Astrocyte (in vitro differentiated cells and primary cell): Measurements from ENCODE around the gene HOXD10. TPM values are rescaled to one million over a fixed set of nuclear protein-coding genes. Genes with fewer than 3 reads are reported as not detected.

Experiments used
- DNase-seq: peaks from one replicate; pipeline ENCODE4 v3.0.0-alpha.2; 2010; ENCODE audit warnings: low read depth
- FAIRE-seq: peaks from 2 replicates; lab custom pipeline; 2011; peaks lifted over from hg19 to GRCh38; lab: Jason Lieb, UNC
- H2AFZ ChIP-seq: 2 replicates; pipeline ENCODE4 v1.6.0; 2012; ENCODE audit warnings: low read depth, low read length, inconsistent platforms
- H3K27ac ChIP-seq: 2 replicates; pipeline ENCODE4 v1.5.1; 2011; ENCODE audit warnings: low read depth, low read length, inconsistent platforms
- H3K27me3 ChIP-seq: 2 replicates; pipeline ENCODE4 v1.6.0; 2011; ENCODE audit warnings: low read length, inconsistent platforms; ENCODE audit not compliant: insufficient read depth
- H3K36me3 ChIP-seq: 2 replicates; pipeline ENCODE4 v1.5.1; 2011; ENCODE audit warnings: low read length, inconsistent platforms; ENCODE audit not compliant: insufficient read depth
- H3K4me1 ChIP-seq: 2 replicates; pipeline ENCODE4 v1.5.1; 2011; ENCODE audit warnings: low read length, inconsistent platforms; ENCODE audit not compliant: insufficient read depth
- H3K4me2 ChIP-seq: 2 replicates; pipeline ENCODE4 v1.6.0; 2012; ENCODE audit warnings: low read length, inconsistent platforms
- H3K4me3 ChIP-seq: 2 replicates; pipeline ENCODE4 v1.5.1; 2011; ENCODE audit warnings: low read depth, mild to moderate bottlenecking, low read length, inconsistent platforms; ENCODE audit not compliant: insufficient read depth
- H3K79me2 ChIP-seq: 2 replicates; pipeline ENCODE4 v1.6.0; 2012; ENCODE audit warnings: mild to moderate bottlenecking, low read length, inconsistent platforms; ENCODE audit not compliant: insufficient read depth
- H3K9ac ChIP-seq: 2 replicates; pipeline ENCODE4 v1.6.0; 2012; ENCODE audit warnings: mild to moderate bottlenecking, low read length, inconsistent platforms
- H3K9me3 ChIP-seq: 2 replicates; pipeline ENCODE4 v1.5.1; 2012; ENCODE audit warnings: low read depth, mild to moderate bottlenecking, low read length, inconsistent platforms; ENCODE audit not compliant: insufficient read depth
- H4K20me1 ChIP-seq: 2 replicates; pipeline ENCODE4 v1.6.0; 2012; ENCODE audit warnings: low read length, inconsistent platforms; ENCODE audit not compliant: insufficient read depth
- H3K27ac Mint-ChIP-seq: one replicate; pipeline ENCODE4 v1.8.0; 2021; ENCODE audit warnings: mild to moderate bottlenecking, mixed read lengths; ENCODE audit not compliant: unreplicated experiment
- H3K27me3 Mint-ChIP-seq: one replicate; pipeline ENCODE4 v1.8.0; 2021; ENCODE audit warnings: low read depth, mixed read lengths; ENCODE audit not compliant: unreplicated experiment
- H3K36me3 Mint-ChIP-seq: one replicate; pipeline ENCODE4 v1.8.0; 2021; ENCODE audit warnings: low read depth, mixed read lengths; ENCODE audit not compliant: unreplicated experiment
- H3K4me1 Mint-ChIP-seq: one replicate; pipeline ENCODE4 v1.8.0; 2021; ENCODE audit warnings: low read depth, mixed read lengths; ENCODE audit not compliant: unreplicated experiment
- H3K4me3 Mint-ChIP-seq: one replicate; pipeline ENCODE4 v1.8.0; 2021; ENCODE audit warnings: mild to moderate bottlenecking, moderate library complexity, mixed read lengths; ENCODE audit not compliant: unreplicated experiment
- H3K9me3 Mint-ChIP-seq: one replicate; pipeline ENCODE4 v1.8.0; 2021; ENCODE audit warnings: mild to moderate bottlenecking, mixed read lengths; ENCODE audit not compliant: unreplicated experiment
- EZH2 ChIP-seq: IDR thresholded peaks from 2 replicates; pipeline ENCODE4 v1.6.1; 2012; ENCODE audit warnings: mild to moderate bottlenecking, low read length, inconsistent platforms; ENCODE audit not compliant: insufficient read depth
- total RNA-seq: library from RNA; stranded (reverse); gene quantifications from 2 replicates; pipeline ENCODE4 v1.2.1, GENCODE V29; 2021
- TF ChIP-seq, protein P1 (sequence below): IDR thresholded peaks from 2 replicates; pipeline ENCODE4 v1.5.1; 2011; ENCODE audit warnings: low read depth, mild to moderate bottlenecking, inconsistent platforms, low read length, moderate library complexity; ENCODE audit not compliant: insufficient read depth

The HOXD10 gene
- total RNA-seq, 1 donor from 2014 or later = not detected

DNA sequence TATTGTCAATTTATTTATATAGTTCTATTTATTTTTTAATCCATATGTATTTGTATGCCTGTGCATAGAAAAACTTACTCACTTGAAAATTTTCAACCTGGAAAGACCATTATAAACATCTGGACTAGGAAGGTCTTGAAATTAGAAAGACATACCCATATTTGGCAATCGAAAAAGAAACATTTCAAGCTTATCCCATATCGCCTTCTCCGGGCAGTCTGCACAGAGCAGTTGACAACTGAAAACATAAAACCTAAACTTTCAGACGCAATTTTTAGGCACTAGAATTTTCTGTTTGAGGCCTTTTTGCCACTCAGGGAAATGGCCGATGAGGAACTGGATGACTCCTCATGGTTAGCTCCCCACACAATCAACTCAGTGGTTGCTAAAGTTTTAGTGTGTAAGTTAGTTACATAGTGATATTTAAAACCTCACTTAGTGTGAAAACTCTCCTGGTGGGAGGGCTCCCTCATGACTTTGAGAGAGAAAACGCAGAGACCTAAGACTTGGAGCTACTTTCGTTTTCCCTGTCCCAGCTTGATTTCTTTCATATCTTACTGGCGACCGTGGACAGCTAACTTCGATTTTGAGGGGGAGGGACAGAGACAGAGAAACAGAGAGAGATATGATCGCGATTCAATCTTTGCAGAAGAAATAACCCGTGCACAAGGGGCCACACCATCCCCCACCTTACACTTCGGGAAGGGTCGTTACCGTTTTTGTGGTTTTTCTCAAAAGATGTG is 20.2 kb upstream of the HOXD10 start:
- no peaks in the 10 kb centered on the region for H3K79me2 ChIP-seq
- H3K27ac ChIP-seq = no peak overlapping the region
- H3K36me3 ChIP-seq = no peaks in the 10 kb centered on the region
- DNase-seq (no peak), FAIRE-seq (no peak)
- H3K9me3 ChIP-seq = peaks cover 14% of the 10 kb centered on the region
- H4K20me1 ChIP-seq = peaks cover 5% of the 10 kb centered on the region
- Mint-ChIP-seq H3K4me3 (peak overlapping the region; percentile 74), H3K9me3 (peaks cover 28% of the 10 kb centered on the region), H3K27me3 (peaks cover 85% of the 10 kb centered on the region), H3K4me1 (peaks cover 4% of the 10 kb centered on the region), H3K27ac (peak overlapping the region; percentile 3), H3K36me3 (peaks cover 3% of the 10 kb centered on the region)
- no peak overlapping the region for H3K9ac ChIP-seq
- H3K27me3 ChIP-seq = peaks cover 95% of the 10 kb centered on the region
- H3K4me1 ChIP-seq = peaks cover 7% of the 10 kb centered on the region
- no peak overlapping the region for H3K4me3 ChIP-seq
- TF ChIP-seq, protein P1, sequence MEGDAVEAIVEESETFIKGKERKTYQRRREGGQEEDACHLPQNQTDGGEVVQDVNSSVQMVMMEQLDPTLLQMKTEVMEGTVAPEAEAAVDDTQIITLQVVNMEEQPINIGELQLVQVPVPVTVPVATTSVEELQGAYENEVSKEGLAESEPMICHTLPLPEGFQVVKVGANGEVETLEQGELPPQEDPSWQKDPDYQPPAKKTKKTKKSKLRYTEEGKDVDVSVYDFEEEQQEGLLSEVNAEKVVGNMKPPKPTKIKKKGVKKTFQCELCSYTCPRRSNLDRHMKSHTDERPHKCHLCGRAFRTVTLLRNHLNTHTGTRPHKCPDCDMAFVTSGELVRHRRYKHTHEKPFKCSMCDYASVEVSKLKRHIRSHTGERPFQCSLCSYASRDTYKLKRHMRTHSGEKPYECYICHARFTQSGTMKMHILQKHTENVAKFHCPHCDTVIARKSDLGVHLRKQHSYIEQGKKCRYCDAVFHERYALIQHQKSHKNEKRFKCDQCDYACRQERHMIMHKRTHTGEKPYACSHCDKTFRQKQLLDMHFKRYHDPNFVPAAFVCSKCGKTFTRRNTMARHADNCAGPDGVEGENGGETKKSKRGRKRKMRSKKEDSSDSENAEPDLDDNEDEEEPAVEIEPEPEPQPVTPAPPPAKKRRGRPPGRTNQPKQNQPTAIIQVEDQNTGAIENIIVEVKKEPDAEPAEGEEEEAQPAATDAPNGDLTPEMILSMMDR = no peak
- TF ChIP-seq EZH2 = no peak
- peak overlapping the region; percentile 76 for H3K4me2 ChIP-seq
- no peak overlapping the region for H2AFZ ChIP-seq

DNA sequence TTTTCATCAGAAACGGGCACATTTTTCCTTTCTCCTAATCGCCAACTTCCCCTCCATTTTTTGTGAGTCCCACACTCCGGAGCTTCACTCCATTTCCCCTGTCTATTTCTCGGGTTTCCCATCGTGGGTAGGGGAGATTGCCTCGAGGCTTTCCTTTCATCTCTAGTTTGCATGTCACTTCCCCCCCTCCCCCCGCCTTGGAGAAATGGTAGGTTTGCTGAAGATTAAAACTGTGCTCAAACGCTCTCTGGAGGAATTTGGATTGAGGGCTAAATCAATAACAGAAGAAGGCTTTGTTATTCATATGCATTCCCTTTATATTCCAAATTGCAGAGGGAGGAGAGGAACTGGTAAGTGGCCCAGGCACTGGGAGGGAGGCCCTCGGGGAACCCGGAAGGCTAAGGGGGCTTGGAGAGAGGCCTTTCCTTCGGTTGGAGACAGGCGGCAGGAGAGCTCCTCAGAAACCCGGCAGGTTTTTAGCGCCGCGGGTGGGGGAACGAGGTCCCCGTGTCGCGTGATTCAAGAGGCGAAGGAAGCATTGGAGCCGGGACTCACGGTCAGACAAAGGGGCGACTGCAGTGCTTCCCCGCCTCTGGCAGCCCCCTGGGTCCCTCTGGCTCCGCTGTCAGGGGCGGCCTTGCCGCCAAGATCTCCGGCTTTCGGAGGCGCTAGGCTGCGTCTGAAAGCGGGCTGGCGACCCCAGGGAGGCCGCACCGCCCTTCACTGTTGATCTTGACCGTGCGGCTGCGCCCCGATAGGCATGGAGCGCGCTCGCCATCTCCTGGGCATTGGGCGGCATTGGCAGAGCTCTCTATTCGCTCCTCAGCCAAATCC is 19.4 kb upstream of the HOXD10 start:
- H3K9me3 Mint-ChIP-seq = peaks cover 25% of the 10 kb centered on the region
- TF ChIP-seq, protein P1 = peak; percentile 61
- peak; percentile 74 for TF ChIP-seq EZH2
- Histone ChIP-seq H3K9me3 (peaks cover 17% of the 10 kb centered on the region), H3K79me2 (no peaks in the 10 kb centered on the region), H3K9ac (no peak overlapping the region), H2AFZ (peak overlapping the region; percentile 55), H3K4me2 (peak overlapping the region; percentile 76), H3K27me3 (peaks cover 95% of the 10 kb centered on the region), H3K4me3 (peak overlapping the region; percentile 35), H3K27ac (no peak overlapping the region), H4K20me1 (peaks cover 5% of the 10 kb centered on the region), H3K36me3 (no peaks in the 10 kb centered on the region), H3K4me1 (peaks cover 7% of the 10 kb centered on the region)
- peak overlapping the region; percentile 74 for H3K4me3 Mint-ChIP-seq
- FAIRE-seq (no peak), DNase-seq (no peak)
- peak overlapping the region; percentile 66 for H3K27ac Mint-ChIP-seq
- peaks cover 85% of the 10 kb centered on the region for H3K27me3 Mint-ChIP-seq
- peaks cover 3% of the 10 kb centered on the region for H3K36me3 Mint-ChIP-seq
- peaks cover 4% of the 10 kb centered on the region for H3K4me1 Mint-ChIP-seq
